GM19455 (cell line): Measurements from ENCODE around the gene TEX2.

Experiments
- ATAC-seq: cut with Tn5 transposase; IDR thresholded peaks from one replicate; pipeline ENCODE4 v1.9.1; 2021; ENCODE audit not compliant: unreplicated experiment

TEX2 gene

GRCh38 chr17:64164596-64165285 lies 98.3 kb downstream of the TEX2 start:
- ATAC-seq = no peak

GRCh38 chr17:64163468-64163867 lies 99.6 kb downstream of the TEX2 start:
- ATAC-seq = no peak

- ATAC-seq = no peak
These were observed 100.5 kb downstream of the TEX2 start for GRCh38 chr17:64162554-64162953.

- ATAC-seq = no peak
These were observed 101.5 kb downstream of the TEX2 start for GRCh38 chr17:64161380-64162176.

GRCh38 chr17:64160378-64160777 lies 102.7 kb downstream of the TEX2 start:
- ATAC-seq = no peak

- ATAC-seq = no peak
These were observed 104.0 kb downstream of the TEX2 start for GRCh38 chr17:64158831-64159590.

- no peak for ATAC-seq
These were observed 104.7 kb downstream of the TEX2 start for GRCh38 chr17:64158406-64158805.

GRCh38 chr17:64157669-64158180 lies 105.3 kb downstream of the TEX2 start:
- no peak for ATAC-seq

- no peak for ATAC-seq
These were observed 106.4 kb downstream of the TEX2 start for GRCh38 chr17:64156670-64157069.

GRCh38 chr17:64155751-64156544 lies 107.1 kb downstream of the TEX2 start:
- no peak for ATAC-seq

- ATAC-seq = no peak
These were observed 107.9 kb downstream of the TEX2 start for GRCh38 chr17:64155129-64155528.

- no peak for ATAC-seq
These were observed 108.3 kb downstream of the TEX2 start for GRCh38 chr17:64154717-64155116.

- ATAC-seq = no peak
These were observed 108.8 kb downstream of the TEX2 start for GRCh38 chr17:64154313-64154695.

GRCh38 chr17:64153565-64154312 lies 109.3 kb downstream of the TEX2 start:
- ATAC-seq = no peak

- no peak for ATAC-seq
These were observed 110.5 kb downstream of the TEX2 start for GRCh38 chr17:64152428-64153125.

GRCh38 chr17:64151016-64151368 lies 112.1 kb downstream of the TEX2 start:
- no peak for ATAC-seq

GRCh38 chr17:64150237-64151015 lies 112.6 kb downstream of the TEX2 start:
- no peak for ATAC-seq

GRCh38 chr17:64149196-64149595 lies 113.9 kb downstream of the TEX2 start:
- ATAC-seq = no peak

- no peak for ATAC-seq
These were observed 114.4 kb downstream of the TEX2 start for GRCh38 chr17:64148699-64149098.
